ENCODE data around the gene NAALADL2. TPM values are rescaled to one million over a fixed set of nuclear protein-coding genes. Genes with fewer than 3 reads are reported as not detected.

The NAALADL2 gene
- total and polyA plus RNA-seq, 7 donors, result 0.56 to 3.3 (median 1.6) TPM

DNA sequence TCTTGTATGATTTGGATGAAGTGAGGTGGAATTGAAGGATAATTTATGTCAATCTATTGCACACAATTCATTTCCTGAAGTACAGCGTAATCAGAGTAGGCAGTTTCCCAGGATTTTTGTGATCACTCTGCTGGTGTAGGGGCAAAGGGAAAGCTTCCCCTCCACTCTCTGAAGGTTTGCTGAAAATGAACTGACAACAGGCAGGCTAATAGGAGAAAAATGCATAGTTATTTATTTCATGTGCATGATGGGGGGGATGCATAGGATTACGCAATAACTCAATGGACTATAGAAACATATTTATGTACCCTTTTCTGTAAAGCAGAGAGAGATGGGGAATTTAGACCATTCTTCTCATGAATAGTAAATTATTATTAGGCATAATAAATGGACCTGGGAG is 872.9 kb downstream of the NAALADL2 start:
- no peaks in the 10 kb centered on the region for H3K36me3 ChIP-seq (ENCODE audit: insufficient read depth in 1 of 2, low read depth in 1 of 2)
- DNase-seq (no peak), ATAC-seq (no peak)
- H3K27me3 ChIP-seq (ENCODE audit: insufficient read depth in 3 of 3, low read length in 2 of 3), result no peaks in the 10 kb centered on the region
- H3K4me1 ChIP-seq, result no peaks in the 10 kb centered on the region
- H3K27ac ChIP-seq, result no peak overlapping the region
- no peak overlapping the region for H3K4me3 ChIP-seq
- intact Hi-C loops (cut with DNase I), result no loop called here
- TF ChIP-seq, protein P1, sequence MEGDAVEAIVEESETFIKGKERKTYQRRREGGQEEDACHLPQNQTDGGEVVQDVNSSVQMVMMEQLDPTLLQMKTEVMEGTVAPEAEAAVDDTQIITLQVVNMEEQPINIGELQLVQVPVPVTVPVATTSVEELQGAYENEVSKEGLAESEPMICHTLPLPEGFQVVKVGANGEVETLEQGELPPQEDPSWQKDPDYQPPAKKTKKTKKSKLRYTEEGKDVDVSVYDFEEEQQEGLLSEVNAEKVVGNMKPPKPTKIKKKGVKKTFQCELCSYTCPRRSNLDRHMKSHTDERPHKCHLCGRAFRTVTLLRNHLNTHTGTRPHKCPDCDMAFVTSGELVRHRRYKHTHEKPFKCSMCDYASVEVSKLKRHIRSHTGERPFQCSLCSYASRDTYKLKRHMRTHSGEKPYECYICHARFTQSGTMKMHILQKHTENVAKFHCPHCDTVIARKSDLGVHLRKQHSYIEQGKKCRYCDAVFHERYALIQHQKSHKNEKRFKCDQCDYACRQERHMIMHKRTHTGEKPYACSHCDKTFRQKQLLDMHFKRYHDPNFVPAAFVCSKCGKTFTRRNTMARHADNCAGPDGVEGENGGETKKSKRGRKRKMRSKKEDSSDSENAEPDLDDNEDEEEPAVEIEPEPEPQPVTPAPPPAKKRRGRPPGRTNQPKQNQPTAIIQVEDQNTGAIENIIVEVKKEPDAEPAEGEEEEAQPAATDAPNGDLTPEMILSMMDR (IDR thresholded peaks at IDR 0.05), result no peak
- 91 to 94% (median 93%) methylated on average over 2 of the region's 2 CpGs for WGBS, 3 donors
- H3K9me3 ChIP-seq, result no peaks in the 10 kb centered on the region

DNA sequence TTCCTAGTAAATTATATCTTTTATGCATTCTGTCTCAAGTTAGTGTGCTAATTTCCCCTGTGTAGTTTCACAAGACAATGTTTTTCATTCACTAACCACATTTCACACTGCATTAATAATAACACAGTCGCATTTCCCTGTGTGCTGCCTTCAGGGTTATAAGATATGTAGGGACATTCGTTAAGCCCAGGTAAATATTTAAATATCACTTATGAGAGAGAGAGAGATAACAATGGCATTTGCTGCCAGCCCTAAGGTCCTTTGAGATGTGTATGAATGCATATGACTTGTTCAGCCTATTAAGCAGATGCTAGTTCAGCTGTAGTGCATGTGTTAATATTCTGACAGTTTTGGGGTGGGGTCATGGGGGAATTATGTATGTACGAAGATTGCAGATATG is 876.7 kb downstream of the NAALADL2 start:
- 70 to 76% (median 71%) methylated on average over 3 of the region's 3 CpGs for WGBS, 3 donors

DNA sequence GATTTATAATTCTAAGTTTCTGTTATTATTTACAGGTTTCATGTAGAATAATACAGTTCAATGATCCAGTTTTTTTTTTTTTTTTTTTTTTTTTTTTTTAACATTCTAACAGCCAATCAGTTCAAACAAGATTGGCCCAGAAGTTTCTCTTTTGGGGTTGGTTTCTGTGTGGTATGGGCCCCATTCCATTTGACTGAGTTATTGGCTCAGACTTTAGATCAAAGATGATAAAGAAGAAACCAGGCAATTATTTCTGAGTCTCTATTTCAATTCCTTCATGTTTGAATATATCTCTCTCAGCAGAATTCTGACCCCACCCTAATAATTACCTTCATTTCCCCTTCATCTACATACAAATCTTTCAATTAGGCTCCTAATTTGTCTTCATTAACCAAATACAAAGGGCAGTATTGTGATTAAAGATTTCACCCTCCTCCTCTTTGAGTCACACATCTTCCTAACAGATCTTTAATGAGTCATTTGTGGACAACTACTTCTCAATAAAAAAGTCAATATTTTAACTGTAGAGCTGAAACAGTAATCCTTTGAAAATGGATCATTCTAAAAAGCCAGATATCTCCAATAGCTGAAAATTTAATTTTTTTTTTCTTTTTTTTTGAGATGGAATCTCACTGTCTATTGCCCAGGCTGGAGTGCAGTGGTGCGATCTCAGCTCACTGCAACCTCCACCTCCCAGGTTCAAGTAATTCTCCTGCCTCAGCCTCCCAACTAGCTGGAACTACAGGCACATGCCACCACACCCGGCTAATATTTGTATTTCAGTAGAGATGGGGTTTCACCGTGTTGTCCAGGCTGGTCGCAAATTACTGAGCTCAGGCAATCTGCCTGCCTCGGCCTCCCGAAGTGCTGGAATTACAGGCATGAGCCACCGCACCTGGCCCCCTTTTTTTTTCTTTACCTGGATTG is 878.8 kb downstream of the NAALADL2 start:
- intact Hi-C loops (cut with DNase I), result no loop called here
- Histone ChIP-seq H3K4me1 (no peaks in the 10 kb centered on the region), H3K9me3 (no peaks in the 10 kb centered on the region), H3K4me3 (no peak overlapping the region), H3K27ac (no peak overlapping the region), H3K27me3 (ENCODE audit: insufficient read depth in 3 of 3, low read length in 2 of 3) (no peaks in the 10 kb centered on the region), H3K36me3 (ENCODE audit: insufficient read depth in 1 of 2, low read depth in 1 of 2) (no peaks in the 10 kb centered on the region)
- TF ChIP-seq, protein P1 (IDR thresholded peaks at IDR 0.05), result no peak
- DNase-seq (no peak), ATAC-seq (no peak)
- WGBS, 3 donors, result 93 to 97% (median 95%) methylated on average over 7 of the region's 7 CpGs

More for the DNA sequence above, 876.7 kb downstream of the NAALADL2 start:
- ATAC-seq (no peak), DNase-seq (no peak)
- TF ChIP-seq, protein P1 (IDR thresholded peaks at IDR 0.05), result no peak
- intact Hi-C loops (cut with DNase I), result no loop called here
- Histone ChIP-seq H3K4me1 (no peaks in the 10 kb centered on the region), H3K4me3 (no peak overlapping the region), H3K9me3 (no peaks in the 10 kb centered on the region), H3K27ac (no peak overlapping the region), H3K27me3 (ENCODE audit: insufficient read depth in 3 of 3, low read length in 2 of 3) (no peaks in the 10 kb centered on the region), H3K36me3 (ENCODE audit: insufficient read depth in 1 of 2, low read depth in 1 of 2) (no peaks in the 10 kb centered on the region)

DNA sequence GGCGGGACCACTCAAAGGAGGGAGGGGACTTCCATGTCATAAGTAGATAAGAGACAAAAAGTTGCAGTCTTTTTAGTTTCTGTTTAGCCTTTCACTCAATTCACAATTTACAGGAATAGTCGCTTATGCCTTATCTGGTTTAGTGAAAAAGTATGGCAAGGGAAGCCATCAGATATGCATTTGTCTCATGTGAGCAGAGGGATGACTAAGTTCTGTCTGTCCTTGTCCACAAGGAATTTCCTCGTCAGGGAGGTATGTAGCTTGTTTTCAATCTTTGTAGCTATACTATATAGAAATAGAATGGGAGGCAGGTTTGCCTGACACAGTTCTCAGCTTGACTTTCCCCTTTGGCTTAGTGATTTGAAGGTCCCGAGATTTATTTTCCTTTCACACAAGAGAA is 882.8 kb downstream of the NAALADL2 start:
- Histone ChIP-seq H3K9me3 (no peaks in the 10 kb centered on the region), H3K27ac (no peak overlapping the region), H3K36me3 (ENCODE audit: insufficient read depth in 1 of 2, low read depth in 1 of 2) (no peaks in the 10 kb centered on the region), H3K4me1 (no peaks in the 10 kb centered on the region), H3K27me3 (ENCODE audit: insufficient read depth in 3 of 3, low read length in 2 of 3) (no peaks in the 10 kb centered on the region), H3K4me3 (no peak overlapping the region)
- DNase-seq, result no peak
- 91 to 94% (median 91%) methylated on average over 4 of the region's 4 CpGs for WGBS, 3 donors
- TF ChIP-seq, protein P1 (IDR thresholded peaks at IDR 0.05), result no peak
- no peak for ATAC-seq
- intact Hi-C loops (cut with DNase I), result no loop called here

Measured in psoas muscle (tissue), 8 donors.